G401 (cell line): Measurements from ENCODE around the gene ESM1. TPM values are rescaled to one million over a fixed set of nuclear protein-coding genes. Genes with fewer than 3 reads are reported as not detected.

Experiments used
- DNase-seq: peaks from one replicate; pipeline ENCODE4 v3.0.0-alpha.2; 2015; ENCODE audit warnings: low spot score
- in situ Hi-C: cut with HindIII; loops from 2 replicates; pipeline ENCODE4 v1.10.0; 2016; ENCODE audit warnings: low sequenced_read_pairs, mixed read lengths
- total RNA-seq: library from RNA; depleted of rRNA; stranded (reverse); fragments of >200 nt; shearing (Covaris generic); gene quantifications from 2 replicates; pipeline ENCODE4 v1.2.3, GENCODE V29; 2014

Gene ESM1
- total RNA-seq, 1 experiment from 2014 or later, result not detected

DNA sequence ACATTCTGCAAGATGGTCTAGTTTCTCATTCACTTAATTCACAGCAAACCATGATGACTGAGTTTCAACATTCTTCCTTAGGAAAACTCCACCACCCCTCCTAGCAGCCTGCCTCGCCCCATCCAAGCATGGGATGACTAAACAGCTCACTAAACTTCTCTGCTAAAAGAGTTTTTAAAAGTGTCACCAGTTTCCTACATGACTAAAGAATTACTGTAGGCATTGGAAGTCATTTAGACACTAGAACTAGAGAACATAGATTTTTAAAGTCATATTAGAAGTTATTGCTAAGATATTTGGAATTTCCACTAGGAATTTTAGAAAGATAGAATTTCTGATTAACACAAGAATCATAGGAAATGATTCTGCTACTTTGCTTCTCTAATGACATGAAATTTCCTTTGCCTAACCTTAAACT lies 5.5 kb upstream of the ESM1 start:
- in situ Hi-C loops, result no loop called here
- DNase-seq, result no peak

GRCh38 chr5:54988817-54989216 lies 3.4 kb upstream of the ESM1 start:
- in situ Hi-C loops, result no loop called here
- no peak for DNase-seq

DNA sequence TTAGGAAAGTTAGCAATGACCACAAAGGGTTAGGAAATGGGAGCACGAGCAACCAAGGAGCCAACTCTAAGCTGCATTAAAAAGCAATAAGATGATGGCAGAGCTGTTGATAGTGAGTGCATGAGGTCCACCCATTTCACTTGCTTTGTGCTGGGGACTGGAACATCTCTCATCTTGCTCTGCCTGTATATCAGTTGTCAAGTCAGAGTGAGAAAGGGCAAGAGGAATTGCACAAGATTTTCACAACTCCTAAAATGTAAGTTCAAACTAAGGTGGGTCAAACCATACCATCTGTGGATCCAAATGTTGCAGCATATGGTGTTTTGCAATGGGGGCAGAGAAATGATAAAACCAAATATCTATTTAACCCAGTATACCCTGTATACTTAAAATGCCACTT lies 2.8 kb upstream of the ESM1 start:
- in situ Hi-C loops, result no loop called here
- DNase-seq, result no peak

- DNase-seq, result no peak
- in situ Hi-C loops, result no loop called here
Measured at GRCh38 chr5:54986269-54986654, 869 bp upstream of the ESM1 start.

DNA sequence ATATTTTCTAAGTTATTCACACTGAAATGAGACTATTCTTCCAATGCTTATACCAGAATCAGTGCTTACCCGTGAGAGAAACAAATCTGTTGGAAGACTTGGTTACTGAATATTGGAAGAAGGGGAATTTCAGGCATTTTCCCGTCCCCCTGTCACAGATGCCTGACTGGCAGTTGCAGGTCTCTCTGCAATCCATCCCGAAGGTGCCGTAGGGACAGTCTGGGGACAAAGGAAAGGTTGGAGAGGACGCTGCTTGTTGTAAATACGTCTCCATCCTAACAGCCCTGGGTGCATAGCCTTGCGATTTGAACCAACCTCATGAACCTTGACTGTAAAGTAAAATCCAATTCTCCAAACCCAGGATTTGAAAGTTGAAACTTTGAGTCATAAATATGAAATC lies 3.5 kb downstream of the ESM1 start:
- no peak for DNase-seq
- in situ Hi-C loops, result no loop called here

DNA sequence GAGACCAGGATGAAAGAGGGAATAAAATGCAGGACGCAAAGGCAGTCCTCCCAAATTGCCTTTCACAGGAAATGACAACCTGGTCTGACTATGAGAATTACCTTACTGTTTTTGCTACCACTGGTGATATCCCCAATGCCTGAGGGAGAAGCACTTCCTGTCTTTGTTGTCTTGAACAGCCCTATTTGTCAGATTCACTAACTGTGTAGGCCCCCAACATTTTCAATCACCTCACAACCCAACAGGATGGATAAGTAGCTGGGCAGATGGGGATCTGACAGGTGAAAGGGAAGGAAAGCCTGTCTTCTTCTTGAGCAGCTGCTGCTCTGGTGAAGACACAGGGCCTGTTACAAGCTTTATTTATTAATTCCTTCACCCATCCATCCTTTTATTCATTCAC lies 9.7 kb downstream of the ESM1 start:
- in situ Hi-C loops, result no loop called here
- DNase-seq, result no peak

DNA sequence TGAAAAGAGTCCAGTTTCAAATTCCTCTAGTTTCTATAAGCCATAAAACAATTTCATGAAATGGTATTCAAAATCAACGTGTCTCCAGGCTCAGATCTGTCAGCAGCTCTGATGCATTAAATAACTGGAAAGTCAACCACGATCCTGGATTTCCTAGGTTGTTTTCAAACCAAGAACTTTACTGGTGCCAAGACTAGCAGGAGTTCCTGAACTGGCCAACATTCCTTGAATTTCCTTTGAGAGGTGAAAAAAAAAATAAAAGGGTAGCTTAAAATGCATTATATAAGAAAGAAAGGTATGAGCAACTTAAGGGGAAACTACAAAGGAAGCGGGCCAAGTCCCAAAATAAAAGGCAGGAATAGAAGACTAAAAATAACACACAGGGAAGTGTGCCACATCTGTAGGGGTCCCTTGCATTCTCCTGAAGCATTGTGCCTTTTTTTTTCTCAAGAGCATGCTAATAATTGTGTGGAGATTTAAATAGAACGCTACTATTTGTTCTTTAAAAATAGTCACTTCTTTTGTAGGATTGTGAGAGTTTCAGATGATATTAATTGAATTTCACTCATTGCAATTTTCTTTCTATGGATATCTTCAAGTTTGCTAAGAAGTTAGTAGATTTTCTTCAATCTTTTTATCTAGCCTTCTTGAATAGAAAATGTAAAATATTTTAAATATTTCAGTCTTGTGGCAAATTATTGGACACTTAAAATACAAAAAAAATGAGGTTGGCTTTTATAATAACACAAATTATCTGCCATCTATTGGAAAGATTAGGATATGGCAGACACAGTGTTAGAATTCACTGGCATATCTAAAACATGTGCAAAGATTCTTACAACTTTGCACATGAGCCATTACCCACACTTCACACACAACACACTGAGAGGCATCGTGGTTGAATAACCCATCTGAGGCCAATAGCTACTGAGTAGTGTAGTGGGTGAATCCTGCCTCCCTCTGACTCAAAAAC lies 15.3 kb downstream of the ESM1 start:
- in situ Hi-C loops, result no loop called here
- DNase-seq, result no peak

DNA sequence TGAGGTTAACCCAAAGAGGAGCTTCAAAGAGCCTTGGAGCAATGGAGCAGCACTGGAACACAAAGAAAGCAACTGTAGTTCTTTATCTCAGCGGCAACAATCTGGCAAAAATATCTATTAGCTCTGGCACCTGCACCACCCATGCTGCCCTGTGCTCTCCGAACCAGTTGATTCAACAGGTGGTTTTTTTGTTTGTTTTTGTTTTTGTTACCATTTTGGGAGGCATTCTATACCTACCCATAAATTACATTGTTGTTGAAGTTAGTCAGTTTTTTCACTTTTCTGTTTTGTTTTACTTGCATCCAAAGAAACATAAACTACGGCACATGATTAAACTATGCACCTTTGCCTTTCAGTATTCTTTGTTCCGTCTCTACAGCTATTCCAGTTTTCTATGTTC lies 16.2 kb downstream of the ESM1 start:
- no peak for DNase-seq

GRCh38 chr5:54965806-54966205 lies 19.6 kb downstream of the ESM1 start:
- in situ Hi-C loops, result no loop called here
- no peak for DNase-seq

More for the DNA sequence above, 16.2 kb downstream of the ESM1 start:
- in situ Hi-C loops, result no loop called here

GRCh38 chr5:54964405-54964804 lies 21.0 kb downstream of the ESM1 start:
- in situ Hi-C loops, result no loop called here
- DNase-seq, result no peak

DNA sequence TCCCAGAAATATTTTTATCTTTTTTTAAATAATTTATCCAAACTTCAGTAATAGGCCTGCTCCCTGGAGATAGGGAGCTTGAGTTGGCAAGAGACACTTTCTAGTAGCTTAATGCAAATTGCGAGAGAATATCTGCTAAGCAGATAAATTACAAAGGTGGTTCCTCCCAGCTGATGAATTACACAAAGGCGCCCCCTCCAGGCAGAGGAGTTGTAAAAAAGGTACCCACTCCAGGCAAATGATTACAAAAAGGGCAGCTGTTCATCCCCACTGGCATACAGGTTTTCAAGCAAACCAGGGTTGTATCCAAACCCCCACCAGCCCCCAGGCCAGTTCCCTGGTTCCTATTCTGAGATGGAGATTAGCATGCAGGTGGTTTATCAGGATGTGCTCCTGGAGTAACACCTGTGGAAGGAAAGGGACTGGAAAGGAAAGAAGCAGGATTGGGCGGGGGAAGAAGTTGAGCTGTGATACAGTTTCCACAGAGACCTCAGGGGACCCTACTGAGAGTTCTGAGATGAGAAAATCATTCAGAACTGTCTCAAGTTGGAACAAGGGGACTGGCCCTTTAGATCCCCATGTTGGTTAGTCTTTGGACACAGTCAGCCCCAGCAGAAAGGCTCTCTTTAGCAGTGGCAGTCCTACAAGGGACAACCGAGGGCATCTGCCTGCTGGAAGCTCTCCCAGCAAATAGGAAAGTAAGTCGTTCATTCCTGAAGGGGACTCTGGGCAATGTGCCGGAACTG lies 25.5 kb downstream of the ESM1 start:
- in situ Hi-C loops, result no loop called here
- no peak for DNase-seq

GRCh38 chr5:54956922-54957321 lies 28.5 kb downstream of the ESM1 start:
- DNase-seq, result no peak
- in situ Hi-C loops, result no loop called here

GRCh38 chr5:54947187-54947586 lies 38.2 kb downstream of the ESM1 start:
- in situ Hi-C loops, result no loop called here
- DNase-seq, result no peak

- no peak for DNase-seq
- in situ Hi-C loops, result no loop called here
Measured at GRCh38 chr5:54946306-54946819, 39.0 kb downstream of the ESM1 start.

DNA sequence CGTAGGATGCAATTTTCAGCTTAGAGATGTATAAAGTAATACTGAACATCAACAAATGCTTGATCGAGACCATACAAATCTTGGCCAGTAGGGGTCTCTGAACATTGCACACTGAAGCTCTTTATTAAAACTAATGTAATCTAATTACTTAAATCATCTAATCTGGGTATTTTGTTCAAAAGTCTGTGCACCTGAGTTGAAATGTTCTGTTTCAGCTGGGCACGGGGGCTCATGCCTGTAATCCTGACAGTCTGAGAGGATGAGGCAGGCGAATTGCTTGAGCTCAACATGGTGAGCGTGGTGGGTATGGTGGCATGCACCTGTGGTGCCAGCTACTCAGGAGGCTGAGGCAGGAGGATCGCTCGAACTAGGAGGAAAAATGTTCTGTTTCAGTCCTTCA lies 41.0 kb downstream of the ESM1 start:
- DNase-seq, result no peak
- in situ Hi-C loops, result no loop called here

DNA sequence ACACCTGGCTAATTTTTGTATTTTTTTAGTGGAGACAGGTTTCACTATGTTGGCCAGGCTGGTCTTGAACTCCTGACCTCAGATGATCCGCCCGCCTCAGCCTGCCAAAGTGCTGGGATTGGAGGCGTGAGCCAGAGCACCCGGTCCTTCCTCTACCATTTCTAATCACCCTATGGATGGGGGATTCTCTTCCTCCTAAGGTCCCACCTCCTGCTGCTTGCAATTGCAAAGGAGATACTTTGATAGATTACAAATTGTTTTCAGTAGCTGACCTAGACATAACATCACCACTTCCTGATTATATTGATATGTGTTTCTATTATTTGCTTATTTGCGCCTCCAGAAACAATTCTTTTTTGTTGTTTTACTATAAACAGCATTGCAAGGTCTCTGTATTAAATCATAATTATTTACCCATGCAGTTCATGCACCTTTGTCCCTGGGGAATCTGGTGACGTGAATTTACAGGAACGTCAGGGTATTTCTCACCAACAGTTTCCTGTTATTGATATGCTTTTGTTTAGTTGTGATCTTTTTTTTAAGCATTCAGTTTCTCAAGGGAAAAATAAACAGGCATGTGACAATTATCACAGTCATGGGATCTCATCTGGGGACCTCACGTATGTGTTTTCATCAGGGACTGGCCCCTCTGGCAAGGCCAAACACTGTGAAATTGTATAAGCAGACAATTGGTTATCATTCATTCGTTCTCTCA lies 43.2 kb downstream of the ESM1 start:
- in situ Hi-C loops, result no loop called here
- no peak for DNase-seq

GRCh38 chr5:54936201-54936600 lies 49.2 kb downstream of the ESM1 start:
- DNase-seq, result no peak
- in situ Hi-C loops, result no loop called here

- no peak for DNase-seq
- in situ Hi-C loops, result no loop called here
Measured at GRCh38 chr5:54932789-54933188, 52.6 kb downstream of the ESM1 start.

GRCh38 chr5:54930736-54931135 lies 54.7 kb downstream of the ESM1 start:
- in situ Hi-C loops, result no loop called here
- no peak for DNase-seq
